Measurements from ENCODE around the gene EPHB1.

The EPHB1 gene

GRCh38 chr3:134807189-134807588, 12.1 kb downstream of the EPHB1 start:
- DNase-seq (ENCODE audit: low read depth in 2 of 2), result no peak

DNA sequence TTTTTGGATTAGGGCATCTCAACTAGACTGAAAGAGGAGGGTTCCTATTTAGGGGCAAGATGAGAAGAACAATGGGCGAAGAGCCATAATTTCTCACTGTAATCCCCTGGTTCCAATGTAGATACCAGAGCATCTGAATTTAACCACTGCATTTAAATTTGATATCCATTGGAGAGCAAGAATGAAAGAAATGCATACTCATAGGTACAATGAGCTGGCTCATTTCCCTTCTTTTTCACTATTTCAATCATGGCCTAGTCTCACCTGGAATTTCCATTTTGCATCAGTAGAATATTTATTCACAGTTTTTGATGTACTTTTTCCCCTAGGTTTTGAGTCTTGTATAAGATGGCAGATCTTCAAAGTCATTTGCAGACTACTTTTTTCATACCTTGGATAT, 13.8 kb downstream of the EPHB1 start:
- no peak for DNase-seq (ENCODE audit: low read depth in 2 of 2)

GRCh38 chr3:134809427-134810051, 14.5 kb downstream of the EPHB1 start:
- DNase-seq (ENCODE audit: low read depth in 2 of 2), result no peak

- no peak for DNase-seq (ENCODE audit: low read depth in 2 of 2)
Observed at GRCh38 chr3:134810052-134810435, 15.0 kb downstream of the EPHB1 start.

GRCh38 chr3:134810850-134811249, 15.8 kb downstream of the EPHB1 start:
- DNase-seq (ENCODE audit: low read depth in 2 of 2), result no peak

- DNase-seq (ENCODE audit: low read depth in 2 of 2), result no peak
Observed at GRCh38 chr3:134813618-134814017, 18.6 kb downstream of the EPHB1 start.

GRCh38 chr3:134815519-134815918, 20.5 kb downstream of the EPHB1 start:
- DNase-seq (ENCODE audit: low read depth in 2 of 2), result no peak

- DNase-seq (ENCODE audit: low read depth in 2 of 2), result no peak
Observed at GRCh38 chr3:134816623-134817022, 21.6 kb downstream of the EPHB1 start.

- DNase-seq (ENCODE audit: low read depth in 2 of 2), result no peak
Observed at GRCh38 chr3:134817297-134817696, 22.2 kb downstream of the EPHB1 start.

GRCh38 chr3:134820994-134821393, 25.9 kb downstream of the EPHB1 start:
- no peak for DNase-seq (ENCODE audit: low read depth in 2 of 2)

GRCh38 chr3:134822090-134822489, 27.0 kb downstream of the EPHB1 start:
- no peak for DNase-seq (ENCODE audit: low read depth in 2 of 2)

GRCh38 chr3:134823679-134824078, 28.6 kb downstream of the EPHB1 start:
- DNase-seq (ENCODE audit: low read depth in 2 of 2), result no peak

GRCh38 chr3:134824791-134825190, 29.7 kb downstream of the EPHB1 start:
- no peak for DNase-seq (ENCODE audit: low read depth in 2 of 2)

DNA sequence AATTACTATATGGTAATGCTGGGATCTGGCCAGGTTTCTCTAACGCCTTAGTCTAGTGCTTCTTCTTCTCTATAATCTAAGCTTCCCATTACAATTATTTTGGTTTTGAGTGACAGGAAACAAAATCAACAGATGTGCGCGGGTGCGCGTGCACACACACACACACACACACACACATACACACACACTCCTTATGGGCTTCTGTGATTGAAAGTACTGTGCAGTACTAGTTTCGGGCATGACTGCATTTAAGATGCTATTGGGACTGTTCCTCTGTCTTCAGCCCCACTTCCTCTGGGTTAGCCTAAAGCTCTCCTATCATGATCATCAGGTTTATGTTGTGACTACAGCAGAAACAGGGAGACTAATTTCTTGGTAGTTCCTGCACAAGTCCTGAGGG, 32.2 kb downstream of the EPHB1 start:
- DNase-seq (ENCODE audit: low read depth in 2 of 2), result no peak

DNA sequence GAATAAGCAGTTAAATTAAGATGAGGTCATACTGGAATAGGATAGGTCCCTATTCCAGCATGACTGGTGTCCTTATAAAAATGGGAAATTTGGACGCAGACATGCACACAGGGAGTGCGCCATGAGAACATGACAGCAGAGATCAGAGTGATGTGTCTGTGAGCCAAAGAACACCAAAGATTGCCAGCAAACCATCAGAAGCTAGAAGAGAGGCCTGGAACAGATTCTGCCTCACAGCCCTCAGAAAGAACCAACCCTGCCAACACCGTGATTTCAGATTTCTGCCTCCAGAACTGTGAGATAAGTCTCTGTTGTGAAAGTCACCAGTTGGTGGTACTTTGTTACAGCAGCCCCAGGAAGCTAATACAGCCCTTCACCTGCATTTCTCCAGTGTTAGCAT, 34.7 kb downstream of the EPHB1 start:
- no peak for DNase-seq (ENCODE audit: low read depth in 2 of 2)

DNA sequence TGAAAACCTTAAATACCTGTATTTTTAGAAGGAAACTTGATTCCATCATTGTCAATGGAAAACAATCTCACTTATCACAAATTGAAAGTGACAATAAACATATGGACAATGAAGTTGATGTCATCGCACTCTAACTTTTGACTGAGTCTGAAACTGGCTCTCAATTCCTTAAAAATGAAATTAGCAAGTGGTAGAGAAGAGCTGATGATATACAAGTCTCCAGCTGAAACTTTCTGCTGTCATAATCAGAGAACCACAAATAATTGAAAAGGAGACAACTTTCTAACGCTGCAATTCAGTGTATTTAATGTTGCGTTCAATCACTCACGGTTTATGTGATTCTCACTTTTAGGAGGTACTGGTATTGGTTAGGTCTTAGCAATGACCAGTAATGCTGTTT, 37.5 kb downstream of the EPHB1 start:
- DNase-seq (ENCODE audit: low read depth in 2 of 2), result no peak

- no peak for DNase-seq (ENCODE audit: low read depth in 2 of 2)
Observed at GRCh38 chr3:134833453-134834163, 38.5 kb downstream of the EPHB1 start.

GRCh38 chr3:134836921-134837320, 41.9 kb downstream of the EPHB1 start:
- no peak for DNase-seq (ENCODE audit: low read depth in 2 of 2)

DNA sequence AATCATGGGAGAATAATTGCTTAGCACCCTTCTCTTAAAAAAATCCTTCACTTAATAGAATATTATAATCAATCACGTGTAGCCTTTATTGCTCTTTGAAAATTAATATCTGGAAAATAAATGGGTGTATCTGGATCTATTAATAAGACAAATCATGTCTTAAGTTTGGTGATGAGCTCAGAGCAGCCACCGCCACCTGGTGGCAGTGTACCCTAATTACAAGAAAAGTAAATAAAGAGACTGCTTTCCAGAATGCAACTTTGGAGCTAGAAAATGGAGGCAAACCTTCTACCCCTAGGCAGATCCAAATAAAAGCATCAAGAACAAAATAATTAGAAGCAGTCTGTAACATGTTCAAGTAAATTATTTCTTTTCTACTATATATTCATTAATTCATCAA, 43.5 kb downstream of the EPHB1 start:
- DNase-seq (ENCODE audit: low read depth in 2 of 2), result no peak

DNA sequence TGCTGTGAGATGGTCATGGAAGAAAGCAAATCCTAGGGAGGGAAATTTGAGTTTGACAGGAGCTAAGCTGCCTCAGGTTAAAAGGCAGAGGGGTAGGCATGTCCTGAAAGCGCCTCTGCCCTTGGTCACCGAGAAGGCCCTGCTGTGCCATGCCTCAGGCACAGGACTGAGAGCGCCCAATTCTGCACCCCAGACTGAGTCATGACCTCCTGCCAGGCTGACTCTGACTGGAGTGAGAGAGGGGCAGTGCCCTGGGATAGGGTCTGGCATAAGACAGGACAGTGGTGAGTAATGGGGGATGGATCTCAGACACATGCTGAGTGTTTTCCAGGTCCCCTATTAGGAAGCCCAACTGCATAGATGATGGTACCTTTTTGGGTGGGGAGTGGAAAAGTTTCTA, 44.4 kb downstream of the EPHB1 start:
- no peak for DNase-seq (ENCODE audit: low read depth in 2 of 2)

DNA sequence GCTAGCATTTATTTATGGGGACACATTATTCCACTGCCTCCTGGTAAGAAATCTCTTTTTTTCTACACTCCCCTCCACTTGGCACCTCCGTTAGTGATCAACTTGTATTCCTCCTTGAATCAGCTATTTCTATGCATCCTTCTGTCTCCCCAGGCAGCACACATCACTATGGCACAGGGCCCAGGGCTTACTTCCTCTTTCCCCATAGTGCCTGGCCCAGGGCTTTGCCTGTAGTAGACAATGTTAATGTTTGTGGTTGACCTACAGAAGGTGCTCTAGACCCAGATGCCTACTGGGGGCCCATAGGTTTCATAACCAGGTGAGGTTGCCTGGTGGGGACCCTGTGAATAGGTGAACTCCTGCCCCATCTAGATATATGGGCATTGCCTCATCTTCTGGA, 44.9 kb downstream of the EPHB1 start:
- no peak for DNase-seq (ENCODE audit: low read depth in 2 of 2)

- DNase-seq (ENCODE audit: low read depth in 2 of 2), result no peak
Observed at GRCh38 chr3:134840459-134840858, 45.4 kb downstream of the EPHB1 start.

GRCh38 chr3:134846084-134846483, 51.0 kb downstream of the EPHB1 start:
- no peak for DNase-seq (ENCODE audit: low read depth in 2 of 2)

DNA sequence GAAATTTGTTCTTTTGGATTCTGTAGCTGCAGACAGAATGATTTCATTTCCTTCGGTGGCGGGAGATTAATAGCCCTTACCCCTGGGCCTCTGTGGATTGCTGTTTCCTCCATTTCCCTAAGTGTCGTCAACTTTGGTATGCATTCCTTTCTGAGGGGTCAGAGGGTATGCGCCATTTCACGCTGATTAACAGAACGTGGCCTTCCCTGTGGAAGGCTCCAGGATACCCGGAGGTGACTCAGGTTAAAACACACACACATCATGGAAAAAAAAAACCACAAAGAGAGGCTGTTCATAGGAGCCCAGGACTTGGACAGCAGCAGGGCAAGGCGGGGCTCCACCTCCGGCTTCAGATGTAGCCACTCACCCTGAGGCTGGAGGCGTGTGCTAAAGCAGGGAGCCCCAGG, 51.9 kb downstream of the EPHB1 start:
- DNase-seq (ENCODE audit: low read depth in 2 of 2), result no peak
